T follicular helper cell (primary cell): ENCODE results near the gene HACD2.

Experiments
- DNase-seq: peaks from one replicate; pipeline ENCODE4 v3.0.0-alpha.2; 2020; ENCODE audit warnings: low read depth

Gene HACD2

DNA sequence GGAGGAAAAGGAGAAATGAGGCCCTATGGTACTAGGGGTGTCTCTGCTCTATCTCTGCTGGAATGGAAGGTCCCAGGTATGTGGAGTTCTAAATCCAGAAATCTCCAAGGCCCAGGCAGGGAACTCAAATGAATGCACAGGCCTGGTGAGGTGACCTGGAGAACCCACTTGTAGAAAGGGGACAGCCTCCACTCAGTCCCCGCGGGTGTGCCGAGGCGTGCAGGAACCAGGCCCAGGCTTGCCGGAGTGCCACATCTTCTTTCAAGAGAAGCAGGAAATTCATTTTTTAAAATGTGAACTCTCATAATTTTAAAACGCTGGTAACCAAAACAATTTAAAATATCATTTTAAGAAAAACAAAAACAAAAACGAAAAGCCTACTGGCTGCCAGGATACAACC, 103.8 kb downstream of the HACD2 start:
- DNase-seq = no peak

DNA sequence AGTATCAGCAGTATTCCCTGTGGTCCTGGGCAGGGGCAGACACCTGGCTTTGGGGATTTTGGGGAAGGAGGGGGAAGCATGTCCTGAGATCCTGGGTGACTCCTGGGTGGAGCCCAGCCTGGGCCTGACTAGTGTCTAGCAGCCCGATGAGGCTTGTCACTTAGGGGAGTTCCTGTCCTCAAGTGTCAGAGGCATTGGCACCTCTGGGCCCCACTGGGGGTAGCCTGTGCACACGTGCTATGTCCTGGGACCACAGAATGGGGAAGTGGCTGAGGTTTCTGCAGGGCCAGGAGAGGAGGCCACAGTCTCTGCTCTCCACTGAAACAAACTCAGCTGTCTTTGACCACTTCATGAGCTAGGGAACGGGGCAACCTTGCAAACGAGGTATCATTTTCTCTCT, 104.4 kb downstream of the HACD2 start:
- DNase-seq = no peak

DNA sequence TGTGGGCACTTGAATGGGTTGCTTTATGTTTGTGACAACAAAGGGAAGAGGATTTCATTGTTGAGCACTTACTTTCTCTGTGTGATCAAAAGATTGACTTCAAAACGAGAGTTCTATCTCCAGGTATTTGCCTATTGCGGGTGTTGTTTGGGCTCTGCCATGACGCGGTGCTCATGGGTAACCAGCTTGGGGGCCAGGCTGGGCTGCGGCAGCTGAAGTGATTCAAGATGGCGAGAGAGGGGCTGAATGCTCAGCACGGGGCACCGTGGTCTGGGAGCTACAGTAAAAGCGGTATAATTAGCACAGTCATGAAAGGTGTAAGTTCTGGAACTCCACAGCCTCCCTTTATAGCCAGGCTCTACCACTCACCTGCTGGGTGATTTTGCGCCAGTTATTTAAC, 105.0 kb downstream of the HACD2 start:
- no peak for DNase-seq

GRCh38 chr3:123478314-123478713, 106.5 kb downstream of the HACD2 start:
- DNase-seq = no peak

- no peak for DNase-seq
These were observed 107.7 kb downstream of the HACD2 start for GRCh38 chr3:123476967-123477750.

GRCh38 chr3:123475786-123476185, 109.1 kb downstream of the HACD2 start:
- DNase-seq = no peak

DNA sequence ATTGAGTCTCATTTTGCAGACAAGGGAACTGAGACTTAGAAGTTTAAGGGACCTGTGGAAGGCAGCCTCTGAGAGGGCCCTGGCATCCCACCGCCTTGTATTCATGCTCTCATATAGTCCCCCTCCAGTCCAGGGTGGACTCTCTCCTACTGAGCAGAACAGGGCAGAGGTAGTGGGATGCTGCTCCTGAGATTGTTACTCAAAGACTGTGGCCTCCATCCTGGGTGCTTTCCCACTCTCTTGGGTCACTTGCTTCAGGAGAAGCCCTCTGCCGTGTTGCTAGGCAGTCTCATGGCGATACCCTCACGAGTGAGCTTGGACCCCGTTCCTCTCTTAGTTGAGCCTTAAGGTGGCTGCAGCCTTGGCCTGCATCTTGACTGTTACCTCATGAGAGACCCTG, 113.7 kb downstream of the HACD2 start:
- DNase-seq = no peak

DNA sequence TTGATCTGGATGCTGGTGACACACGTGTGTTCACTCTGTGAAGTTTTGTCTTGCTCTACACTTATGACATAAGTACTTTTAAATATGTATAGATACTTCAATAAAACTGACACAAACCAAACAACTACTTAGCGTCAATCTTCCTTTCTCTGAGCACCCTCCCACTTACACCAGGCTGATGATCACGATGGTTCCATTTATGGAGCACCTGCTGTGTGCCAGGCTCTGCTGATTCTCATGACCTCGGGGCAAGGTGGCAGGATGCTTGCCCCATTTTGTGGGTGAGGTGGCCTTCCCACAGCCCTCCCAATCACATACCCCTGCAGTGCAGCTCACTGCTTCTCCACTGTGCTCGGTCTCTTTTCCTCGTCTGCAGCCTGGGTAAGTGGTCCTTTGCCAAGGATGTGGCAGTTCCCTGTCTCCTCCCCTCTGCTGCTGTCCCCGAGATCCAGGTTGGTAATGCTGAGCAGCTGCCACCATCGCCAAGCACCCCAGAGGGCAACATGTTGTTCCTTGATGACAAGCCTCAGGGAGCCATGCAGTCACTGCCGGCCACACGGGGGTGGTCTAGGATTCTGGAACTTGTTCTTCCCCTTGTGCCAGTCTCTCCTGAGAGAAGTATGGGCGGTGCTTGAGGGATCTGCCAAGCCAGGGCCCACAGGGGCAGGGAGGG, 115.4 kb downstream of the HACD2 start:
- DNase-seq = no peak

GRCh38 chr3:123467046-123467445, 117.8 kb downstream of the HACD2 start:
- DNase-seq = no peak

DNA sequence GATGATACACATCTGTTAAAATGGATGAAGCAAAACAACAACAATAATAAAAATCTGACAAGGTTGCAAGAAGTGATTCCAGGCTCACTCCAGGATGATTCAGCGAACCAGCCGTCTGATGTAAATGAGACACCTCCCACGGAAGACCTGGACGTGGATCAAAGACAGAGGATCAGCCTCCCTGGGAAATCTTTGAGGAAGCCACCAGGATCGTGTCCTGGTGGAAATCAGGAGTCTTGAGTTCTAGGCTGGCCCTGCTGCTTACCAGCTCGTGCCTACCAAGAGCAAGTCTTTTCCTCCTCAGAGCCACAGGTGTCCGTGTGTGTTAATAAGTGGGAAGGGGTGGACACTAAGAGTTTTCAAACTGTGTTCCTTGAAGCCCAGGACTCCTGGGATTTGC, 120.6 kb downstream of the HACD2 start:
- DNase-seq = no peak

GRCh38 chr3:123459862-123460261, 125.0 kb downstream of the HACD2 start:
- DNase-seq = no peak

DNA sequence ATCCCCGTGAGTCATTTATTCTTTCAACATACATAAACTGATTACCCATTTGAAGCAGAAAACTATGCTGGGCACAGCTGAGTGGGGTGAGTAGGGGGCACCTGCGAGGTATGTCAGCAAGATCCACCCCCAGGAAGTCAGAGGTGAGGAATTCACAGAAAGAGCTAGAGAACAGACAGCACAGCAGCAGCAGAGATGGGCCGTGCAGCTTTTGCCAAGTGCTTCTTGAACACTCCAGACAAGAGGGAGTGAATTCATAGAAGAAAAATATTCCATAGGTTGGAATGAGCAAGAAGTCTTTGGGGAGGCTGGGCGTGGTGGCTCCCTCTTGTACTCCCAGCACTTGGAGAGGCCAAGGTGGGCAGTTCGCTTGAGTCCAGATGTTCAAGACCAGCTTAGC, 126.6 kb downstream of the HACD2 start:
- no peak for DNase-seq

- no peak for DNase-seq
These were observed 127.0 kb downstream of the HACD2 start for GRCh38 chr3:123457841-123458240.

GRCh38 chr3:123453675-123454074, 131.2 kb downstream of the HACD2 start:
- DNase-seq = no peak

GRCh38 chr3:123451186-123451585, 133.7 kb downstream of the HACD2 start:
- DNase-seq = no peak

GRCh38 chr3:123449997-123450604, 134.8 kb downstream of the HACD2 start:
- DNase-seq = no peak

GRCh38 chr3:123449102-123449996, 135.5 kb downstream of the HACD2 start:
- DNase-seq = no peak

DNA sequence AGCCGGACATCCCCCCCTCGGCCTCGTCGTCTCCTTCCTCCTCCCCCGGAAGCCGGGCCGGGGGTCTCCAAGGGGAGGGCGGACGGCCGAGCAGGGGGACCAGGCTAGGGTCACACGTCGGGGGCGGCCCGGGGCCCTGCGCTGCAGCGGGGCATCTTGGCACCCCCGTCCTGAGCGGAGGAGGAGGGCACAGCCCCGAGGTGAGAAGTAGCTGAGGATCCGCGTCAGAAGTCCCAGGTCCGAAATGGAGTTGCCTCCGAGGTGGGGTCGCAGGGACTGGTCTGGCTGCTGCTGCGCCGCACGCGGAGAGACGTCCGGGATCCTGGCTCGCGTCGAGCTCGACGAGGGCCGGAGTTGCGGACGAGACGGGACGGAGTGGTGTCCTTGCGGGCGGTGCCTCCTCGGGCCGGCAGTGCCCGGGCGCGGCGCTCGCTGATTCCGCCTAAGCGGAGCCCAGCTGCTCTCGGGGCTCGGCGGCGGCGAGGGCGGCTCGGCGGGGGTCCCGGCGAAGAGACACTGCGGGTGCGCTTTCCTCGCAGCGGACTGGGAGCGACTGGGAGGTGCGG, 136.2 kb downstream of the HACD2 start, which contains the start of gene ADCY5:
Gene ADCY5 (minus strand): TSS at position 555 of the 566 bp plus-strand sequence. CDS start 545 bp downstream, at position 10.
- no peak for DNase-seq

- peak; percentile 24 for DNase-seq
These were observed 136.9 kb downstream of the HACD2 start for GRCh38 chr3:123447749-123448517.

- DNase-seq = no peak
These were observed 137.5 kb downstream of the HACD2 start for GRCh38 chr3:123447416-123447748.

GRCh38 chr3:123446610-123447109, 138.2 kb downstream of the HACD2 start:
- DNase-seq = no peak
